Activated CD4-positive, CD25-positive, alpha-beta regulatory T cell treated with anti-CD3 and anti-CD28 coated beads, Interleukin-2, amount 50 U/mL, for 16 hours (primary cell): ENCODE results near the gene RBM20.
"Not testable (repeated sequence)": the region's sequence is repeated elsewhere in the genome, so short reads cannot be mapped to it uniquely, and the experiment has no call there.

ENCODE experiments used
- DNase-seq: peaks from one replicate; pipeline ENCODE4 v3.0.0-alpha.2; 2020; ENCODE audit warnings: low read depth, low spot score

RBM20 gene

GRCh38 chr10:110764378-110764777 lies 120.2 kb downstream of the RBM20 start:
- DNase-seq: no peak

GRCh38 chr10:110764793-110765512 lies 120.8 kb downstream of the RBM20 start:
- DNase-seq: no peak

- no peak for DNase-seq
Observed at GRCh38 chr10:110765513-110766319, 121.6 kb downstream of the RBM20 start.

GRCh38 chr10:110767601-110768000 lies 123.5 kb downstream of the RBM20 start:
- DNase-seq: not testable (repeated sequence)

GRCh38 chr10:110770243-110770642 lies 126.1 kb downstream of the RBM20 start:
- DNase-seq: no peak

- DNase-seq: no peak
Observed at GRCh38 chr10:110771486-110771885, 127.3 kb downstream of the RBM20 start.

GRCh38 chr10:110771991-110772390 lies 127.9 kb downstream of the RBM20 start:
- DNase-seq: no peak

GRCh38 chr10:110772454-110773025 lies 128.4 kb downstream of the RBM20 start:
- no peak for DNase-seq

GRCh38 chr10:110773693-110774068 lies 129.5 kb downstream of the RBM20 start:
- no peak for DNase-seq

GRCh38 chr10:110774069-110775019 lies 130.2 kb downstream of the RBM20 start:
- DNase-seq: peak; percentile 21

GRCh38 chr10:110775020-110775375 lies 130.9 kb downstream of the RBM20 start:
- DNase-seq: no peak

GRCh38 chr10:110775406-110775805 lies 131.3 kb downstream of the RBM20 start:
- DNase-seq: no peak

- no peak for DNase-seq
Observed at GRCh38 chr10:110777017-110777416, 132.9 kb downstream of the RBM20 start.

GRCh38 chr10:110777661-110778060 lies 133.5 kb downstream of the RBM20 start:
- no peak for DNase-seq

- DNase-seq: no peak
Observed at GRCh38 chr10:110778211-110778610, 134.1 kb downstream of the RBM20 start.

- DNase-seq: no peak
Observed at GRCh38 chr10:110779489-110779888, 135.4 kb downstream of the RBM20 start.

- no peak for DNase-seq
Observed at GRCh38 chr10:110780704-110781103, 136.6 kb downstream of the RBM20 start.

- DNase-seq: no peak
Observed at GRCh38 chr10:110781139-110781538, 137.0 kb downstream of the RBM20 start.

GRCh38 chr10:110782616-110783015 lies 138.5 kb downstream of the RBM20 start:
- no peak for DNase-seq

- DNase-seq: peak; percentile 42
Observed at GRCh38 chr10:110783509-110784107, 139.5 kb downstream of the RBM20 start.

- DNase-seq: no peak
Observed at GRCh38 chr10:110784198-110784597, 140.1 kb downstream of the RBM20 start.
